HT-29 (cell line): ENCODE results near the gene EBF4. TPM values are rescaled to one million over a fixed set of nuclear protein-coding genes. Genes with fewer than 3 reads are reported as not detected.

Experiments
- DNase-seq: peaks from one replicate; pipeline ENCODE4 v3.0.0-alpha.2; 2015; ENCODE audit warnings: low spot score
- total RNA-seq: library from RNA; depleted of rRNA; stranded (reverse); fragments of >200 nt; shearing (Covaris generic); gene quantifications from 2 replicates; pipeline ENCODE4 v1.2.3, GENCODE V29; 2014; rRNA removed

Gene EBF4
- 0.03 and 0.23 TPM in 2 replicates for total RNA-seq

- DNase-seq, result no peak
These were observed at the start of gene EBF4 for GRCh38 chr20:2692036-2692885. TSS of gene EBF4 (plus strand) at chr20:2692780. CDS start at chr20:2693646, 866 bp downstream.

GRCh38 chr20:2643708-2644107 is 48.9 kb upstream of the EBF4 start:
- no peak for DNase-seq

GRCh38 chr20:2651772-2652723 is 40.5 kb upstream of the EBF4 start, which contains the start of gene NOP56:
TSS of gene NOP56 (plus strand) at chr20:2652632. CDS start at chr20:2652661, 29 bp downstream.
- peak; percentile 90 for DNase-seq

GRCh38 chr20:2652724-2653555 is 39.6 kb upstream of the EBF4 start:
- peak; percentile 18 for DNase-seq

- no peak for DNase-seq
These were observed 38.8 kb upstream of the EBF4 start for GRCh38 chr20:2653556-2654383.

GRCh38 chr20:2654384-2654822 is 38.2 kb upstream of the EBF4 start:
- no peak for DNase-seq

GRCh38 chr20:2654831-2655230 is 37.7 kb upstream of the EBF4 start:
- DNase-seq, result no peak

GRCh38 chr20:2655331-2656116 is 37.1 kb upstream of the EBF4 start:
- no peak for DNase-seq

GRCh38 chr20:2656471-2657117 is 36.0 kb upstream of the EBF4 start:
- DNase-seq, result no peak

GRCh38 chr20:2657241-2657640 is 35.3 kb upstream of the EBF4 start:
- DNase-seq, result no peak

GRCh38 chr20:2657674-2658073 is 34.9 kb upstream of the EBF4 start:
- DNase-seq, result no peak

GRCh38 chr20:2658414-2659354 is 33.9 kb upstream of the EBF4 start:
- peak; percentile 28 for DNase-seq

- no peak for DNase-seq
These were observed 33.0 kb upstream of the EBF4 start for GRCh38 chr20:2659547-2659946.

- DNase-seq, result no peak
These were observed 29.2 kb upstream of the EBF4 start for GRCh38 chr20:2663364-2663886.

GRCh38 chr20:2663887-2664719 is 28.5 kb upstream of the EBF4 start, which contains the start of gene IDH3B:
TSS of gene IDH3B (minus strand) at chr20:2664216. CDS start at chr20:2664188, 28 bp downstream.
- peak; percentile 83 for DNase-seq

GRCh38 chr20:2671977-2672376 is 20.6 kb upstream of the EBF4 start:
- DNase-seq, result no peak
